GM18909 (cell line): ENCODE results near the gene CD82.

Experiments used
- ATAC-seq: cut with Tn5 transposase; IDR thresholded peaks from one replicate; pipeline ENCODE4 v1.9.1; 2021; ENCODE audit warnings: mild to moderate bottlenecking; ENCODE audit not compliant: unreplicated experiment, poor library complexity

Gene CD82

GRCh38 chr11:44565211-44565952, at the start of gene CD82:
CD82 (plus strand) TSS chr11:44565663; CDS start chr11:44594663, 29,000 bp downstream.
- ATAC-seq, result peak; percentile 80

GRCh38 chr11:44516688-44517507, 48.6 kb upstream of the CD82 start:
- ATAC-seq, result no peak

GRCh38 chr11:44517541-44517940, 47.9 kb upstream of the CD82 start:
- ATAC-seq, result no peak

- no peak for ATAC-seq
Observed at GRCh38 chr11:44518968-44519550, 46.4 kb upstream of the CD82 start.

GRCh38 chr11:44519989-44520737, 45.3 kb upstream of the CD82 start:
- no peak for ATAC-seq

- no peak for ATAC-seq
Observed at GRCh38 chr11:44521148-44521547, 44.3 kb upstream of the CD82 start.

- no peak for ATAC-seq
Observed at GRCh38 chr11:44522294-44522693, 43.2 kb upstream of the CD82 start.

- no peak for ATAC-seq
Observed at GRCh38 chr11:44524346-44524745, 41.1 kb upstream of the CD82 start.

- no peak for ATAC-seq
Observed at GRCh38 chr11:44524751-44525201, 40.7 kb upstream of the CD82 start.

GRCh38 chr11:44525473-44526252, 39.8 kb upstream of the CD82 start:
- no peak for ATAC-seq

GRCh38 chr11:44526438-44526837, 39.0 kb upstream of the CD82 start:
- ATAC-seq, result no peak

- ATAC-seq, result no peak
Observed at GRCh38 chr11:44527476-44527875, 38.0 kb upstream of the CD82 start.

- no peak for ATAC-seq
Observed at GRCh38 chr11:44528103-44528502, 37.4 kb upstream of the CD82 start.

GRCh38 chr11:44528581-44528980, 36.9 kb upstream of the CD82 start:
- no peak for ATAC-seq

- no peak for ATAC-seq
Observed at GRCh38 chr11:44529895-44530412, 35.5 kb upstream of the CD82 start.

GRCh38 chr11:44530413-44531115, 34.9 kb upstream of the CD82 start:
- ATAC-seq, result no peak

- no peak for ATAC-seq
Observed at GRCh38 chr11:44531116-44531504, 34.4 kb upstream of the CD82 start.

GRCh38 chr11:44531636-44532035, 33.8 kb upstream of the CD82 start:
- ATAC-seq, result no peak

- ATAC-seq, result no peak
Observed at GRCh38 chr11:44532809-44533208, 32.7 kb upstream of the CD82 start.
